ENCODE measurements around the gene PCBP3. TPM values are rescaled to one million over a fixed set of nuclear protein-coding genes. Genes with fewer than 3 reads are reported as not detected.
A peak's percentile ranks its signal among the peaks of the same experiment; 100 is the strongest.

The PCBP3 gene
- polyA plus RNA-seq, 1 donor from 2014 or later, result 1.7 TPM

DNA sequence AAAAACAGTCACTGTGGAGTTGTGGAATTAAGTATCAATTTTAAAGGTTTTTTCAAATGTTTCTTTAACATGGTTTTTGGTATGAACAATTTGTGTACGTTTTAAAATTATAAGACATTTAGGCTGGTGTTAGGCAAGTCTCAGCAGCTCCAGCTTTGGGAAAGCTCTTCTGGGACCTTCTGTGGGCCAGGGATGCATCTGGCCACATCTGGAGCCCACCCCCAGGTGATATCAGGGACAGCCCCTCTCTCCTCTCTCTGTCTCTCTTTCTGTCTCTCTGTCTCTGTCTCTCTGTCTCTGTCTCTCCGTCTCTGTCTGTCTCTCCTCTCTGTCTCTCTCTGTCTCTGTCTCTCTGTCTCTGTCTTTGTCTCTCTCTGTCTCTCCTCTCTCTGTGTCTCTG lies 336.7 kb downstream of the PCBP3 start:
- Histone ChIP-seq H3K4me3 (ENCODE audit: low read length) (peak overlapping the region; percentile 63), H3K79me2 (replicated peaks; ENCODE audit: insufficient read depth, low read length) (no peaks in the 10 kb centered on the region), H3K9me3 (ENCODE audit: low read length) (no peaks in the 10 kb centered on the region), H3K9me2 (ENCODE audit: insufficient read depth, low read length) (no peaks in the 10 kb centered on the region), H3K27ac (ENCODE audit: low read length) (no peak overlapping the region), H4K20me1 (ENCODE audit: insufficient read depth) (no peaks in the 10 kb centered on the region), H3K9ac (ENCODE audit: low read length) (no peak overlapping the region), H3F3A (ENCODE audit: insufficient read depth, low read length, poor library complexity, severe bottlenecking) (peaks cover 9% of the 10 kb centered on the region), H2AFZ (ENCODE audit: low read depth, low read length) (no peak overlapping the region), H3K4me2 (ENCODE audit: low read length) (no peak overlapping the region), H3K36me3 (ENCODE audit: insufficient read depth, low read length) (no peaks in the 10 kb centered on the region), H3K27me3 (ENCODE audit: insufficient read depth, low read depth, low read length) (peaks cover 4% of the 10 kb centered on the region)
- TF ChIP-seq TAF1 (IDR thresholded peaks at IDR 0.05; ENCODE audit: low read depth), result no peak
- TF ChIP-seq POLR2AphosphoS5 (IDR thresholded peaks at IDR 0.05), result no peak
- no peak for TF ChIP-seq EP300 (conservative IDR thresholded peaks at IDR 0.05; ENCODE audit: poor library complexity, severe bottlenecking)
- TF ChIP-seq, protein P1, sequence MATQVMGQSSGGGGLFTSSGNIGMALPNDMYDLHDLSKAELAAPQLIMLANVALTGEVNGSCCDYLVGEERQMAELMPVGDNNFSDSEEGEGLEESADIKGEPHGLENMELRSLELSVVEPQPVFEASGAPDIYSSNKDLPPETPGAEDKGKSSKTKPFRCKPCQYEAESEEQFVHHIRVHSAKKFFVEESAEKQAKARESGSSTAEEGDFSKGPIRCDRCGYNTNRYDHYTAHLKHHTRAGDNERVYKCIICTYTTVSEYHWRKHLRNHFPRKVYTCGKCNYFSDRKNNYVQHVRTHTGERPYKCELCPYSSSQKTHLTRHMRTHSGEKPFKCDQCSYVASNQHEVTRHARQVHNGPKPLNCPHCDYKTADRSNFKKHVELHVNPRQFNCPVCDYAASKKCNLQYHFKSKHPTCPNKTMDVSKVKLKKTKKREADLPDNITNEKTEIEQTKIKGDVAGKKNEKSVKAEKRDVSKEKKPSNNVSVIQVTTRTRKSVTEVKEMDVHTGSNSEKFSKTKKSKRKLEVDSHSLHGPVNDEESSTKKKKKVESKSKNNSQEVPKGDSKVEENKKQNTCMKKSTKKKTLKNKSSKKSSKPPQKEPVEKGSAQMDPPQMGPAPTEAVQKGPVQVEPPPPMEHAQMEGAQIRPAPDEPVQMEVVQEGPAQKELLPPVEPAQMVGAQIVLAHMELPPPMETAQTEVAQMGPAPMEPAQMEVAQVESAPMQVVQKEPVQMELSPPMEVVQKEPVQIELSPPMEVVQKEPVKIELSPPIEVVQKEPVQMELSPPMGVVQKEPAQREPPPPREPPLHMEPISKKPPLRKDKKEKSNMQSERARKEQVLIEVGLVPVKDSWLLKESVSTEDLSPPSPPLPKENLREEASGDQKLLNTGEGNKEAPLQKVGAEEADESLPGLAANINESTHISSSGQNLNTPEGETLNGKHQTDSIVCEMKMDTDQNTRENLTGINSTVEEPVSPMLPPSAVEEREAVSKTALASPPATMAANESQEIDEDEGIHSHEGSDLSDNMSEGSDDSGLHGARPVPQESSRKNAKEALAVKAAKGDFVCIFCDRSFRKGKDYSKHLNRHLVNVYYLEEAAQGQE (IDR thresholded peaks at IDR 0.05; ENCODE audit: borderline replicate concordance), result no peak
- no peak for TF ChIP-seq MXI1 (conservative IDR thresholded peaks at IDR 0.05; ENCODE audit: poor library complexity, severe bottlenecking)
- TF ChIP-seq RAD21 (conservative IDR thresholded peaks at IDR 0.05), result no peak
- no peak for TF ChIP-seq EZH2 (IDR thresholded peaks at IDR 0.05; ENCODE audit: borderline replicate concordance, insufficient read depth, low read length, poor library complexity, severe bottlenecking)
- TF ChIP-seq SMC3 (conservative IDR thresholded peaks at IDR 0.05; ENCODE audit: poor library complexity), result no peak
- TF ChIP-seq, protein P2, sequence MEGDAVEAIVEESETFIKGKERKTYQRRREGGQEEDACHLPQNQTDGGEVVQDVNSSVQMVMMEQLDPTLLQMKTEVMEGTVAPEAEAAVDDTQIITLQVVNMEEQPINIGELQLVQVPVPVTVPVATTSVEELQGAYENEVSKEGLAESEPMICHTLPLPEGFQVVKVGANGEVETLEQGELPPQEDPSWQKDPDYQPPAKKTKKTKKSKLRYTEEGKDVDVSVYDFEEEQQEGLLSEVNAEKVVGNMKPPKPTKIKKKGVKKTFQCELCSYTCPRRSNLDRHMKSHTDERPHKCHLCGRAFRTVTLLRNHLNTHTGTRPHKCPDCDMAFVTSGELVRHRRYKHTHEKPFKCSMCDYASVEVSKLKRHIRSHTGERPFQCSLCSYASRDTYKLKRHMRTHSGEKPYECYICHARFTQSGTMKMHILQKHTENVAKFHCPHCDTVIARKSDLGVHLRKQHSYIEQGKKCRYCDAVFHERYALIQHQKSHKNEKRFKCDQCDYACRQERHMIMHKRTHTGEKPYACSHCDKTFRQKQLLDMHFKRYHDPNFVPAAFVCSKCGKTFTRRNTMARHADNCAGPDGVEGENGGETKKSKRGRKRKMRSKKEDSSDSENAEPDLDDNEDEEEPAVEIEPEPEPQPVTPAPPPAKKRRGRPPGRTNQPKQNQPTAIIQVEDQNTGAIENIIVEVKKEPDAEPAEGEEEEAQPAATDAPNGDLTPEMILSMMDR (IDR thresholded peaks at IDR 0.05; ENCODE audit: poor library complexity, severe bottlenecking), result no peak

DNA sequence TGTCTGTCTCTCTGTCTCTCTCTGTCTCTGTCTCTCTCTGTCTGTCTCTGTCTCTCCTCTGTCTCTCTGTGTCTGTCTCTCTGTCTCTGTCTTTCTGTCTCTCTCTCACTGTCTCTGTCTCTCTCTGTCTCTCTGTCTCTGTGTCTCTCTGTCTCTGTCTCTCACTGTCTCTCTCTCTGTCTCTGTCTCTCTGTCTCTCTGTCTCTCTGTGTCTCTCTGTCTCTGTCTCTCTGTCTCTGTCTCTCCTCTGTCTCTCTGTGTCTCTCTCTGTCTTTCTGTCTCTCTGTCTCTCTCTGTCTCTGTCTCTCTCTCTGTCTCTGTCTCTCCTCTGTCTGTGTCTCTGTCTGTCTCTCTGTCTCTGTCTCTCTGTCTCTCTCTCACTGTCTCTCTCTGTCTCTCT lies 337.2 kb downstream of the PCBP3 start:
- no peaks in the 10 kb centered on the region for H4K20me1 ChIP-seq (ENCODE audit: insufficient read depth)
- H3K27ac ChIP-seq (ENCODE audit: low read length), result no peak overlapping the region
- H3K4me3 ChIP-seq (ENCODE audit: low read length), result peak overlapping the region; percentile 63
- peak overlapping the region; percentile 55 for H3K4me2 ChIP-seq (ENCODE audit: low read length)
- no peaks in the 10 kb centered on the region for H3K9me3 ChIP-seq (ENCODE audit: low read length)
- no peak overlapping the region for H3K9ac ChIP-seq (ENCODE audit: low read length)
- TF ChIP-seq EZH2 (IDR thresholded peaks at IDR 0.05; ENCODE audit: borderline replicate concordance, insufficient read depth, low read length, poor library complexity, severe bottlenecking) (no peak), RAD21 (conservative IDR thresholded peaks at IDR 0.05) (no peak), POLR2AphosphoS5 (IDR thresholded peaks at IDR 0.05) (no peak), TAF1 (IDR thresholded peaks at IDR 0.05; ENCODE audit: low read depth) (no peak), MXI1 (conservative IDR thresholded peaks at IDR 0.05; ENCODE audit: poor library complexity, severe bottlenecking) (no peak), SMC3 (conservative IDR thresholded peaks at IDR 0.05; ENCODE audit: poor library complexity) (no peak), EP300 (conservative IDR thresholded peaks at IDR 0.05; ENCODE audit: poor library complexity, severe bottlenecking) (no peak)
- TF ChIP-seq, protein P1 (IDR thresholded peaks at IDR 0.05; ENCODE audit: borderline replicate concordance), result no peak
- TF ChIP-seq, protein P2 (IDR thresholded peaks at IDR 0.05; ENCODE audit: poor library complexity, severe bottlenecking), result no peak
- H2AFZ ChIP-seq (ENCODE audit: low read depth, low read length), result no peak overlapping the region
- H3K27me3 ChIP-seq (ENCODE audit: insufficient read depth, low read depth, low read length), result peaks cover 2% of the 10 kb centered on the region
- H3K79me2 ChIP-seq (replicated peaks; ENCODE audit: insufficient read depth, low read length), result no peaks in the 10 kb centered on the region
- no peaks in the 10 kb centered on the region for H3K36me3 ChIP-seq (ENCODE audit: insufficient read depth, low read length)
- H3F3A ChIP-seq (ENCODE audit: insufficient read depth, low read length, poor library complexity, severe bottlenecking), result peaks cover 9% of the 10 kb centered on the region
- H3K9me2 ChIP-seq (ENCODE audit: insufficient read depth, low read length), result no peaks in the 10 kb centered on the region

Measured in neural cell (in vitro differentiated cells).